DMS79 (cell line): Measurements from ENCODE around the gene TRIM47.

Experiments
- DNase-seq: peaks from one replicate; lab custom pipeline; 2025; lab: John Stamatoyannopoulos, UW

The TRIM47 gene

GRCh38 chr17:75847614-75848522, 30.5 kb downstream of the TRIM47 start:
- DNase-seq, result no peak

DNA sequence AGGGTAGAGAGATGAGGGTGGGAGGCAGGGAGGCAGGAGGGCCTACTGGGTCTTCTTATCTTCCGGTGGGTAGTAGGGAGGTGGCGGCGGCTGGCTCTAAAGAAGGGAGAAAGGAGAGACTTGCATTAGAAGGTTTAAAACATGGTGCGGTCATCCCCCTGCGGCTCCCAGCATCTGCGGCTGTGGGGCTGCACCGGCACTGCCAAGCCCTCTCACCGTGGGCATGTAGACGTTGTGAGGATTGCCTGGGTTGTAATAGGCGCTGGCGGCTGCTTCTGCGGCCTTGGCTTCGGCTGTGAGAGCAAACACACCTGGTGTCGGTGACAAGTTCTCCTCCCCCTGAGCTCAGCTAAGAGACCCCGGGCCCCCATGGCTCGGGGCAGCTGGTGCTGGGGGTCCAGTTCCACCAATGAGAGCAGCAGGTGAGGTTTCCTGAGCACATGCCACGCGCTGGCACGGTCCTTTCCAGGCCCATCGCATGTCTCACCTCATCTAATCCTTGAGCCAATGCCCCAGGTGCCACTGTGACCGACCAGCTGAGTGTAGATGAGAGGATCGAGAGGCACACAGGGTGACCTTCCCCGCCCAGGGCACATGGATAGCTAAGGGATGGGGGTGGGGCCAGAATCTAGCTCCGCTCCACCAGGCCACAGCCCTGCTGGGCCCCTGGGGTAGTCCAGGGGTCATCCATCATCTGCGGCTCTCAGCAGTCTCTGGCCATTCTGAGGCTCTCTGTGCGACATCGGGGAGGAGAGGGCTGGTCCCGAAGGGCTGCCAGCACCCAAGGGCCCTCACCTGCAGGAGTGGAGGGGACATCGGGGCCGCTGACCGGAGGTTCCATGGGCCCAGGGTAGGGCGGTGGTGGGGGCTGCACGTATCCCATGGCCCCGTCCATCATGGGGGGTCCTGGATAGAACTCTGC, 31.4 kb downstream of the TRIM47 start:
- DNase-seq, result no peak

GRCh38 chr17:75845933-75846691, 32.3 kb downstream of the TRIM47 start:
- no peak for DNase-seq

DNA sequence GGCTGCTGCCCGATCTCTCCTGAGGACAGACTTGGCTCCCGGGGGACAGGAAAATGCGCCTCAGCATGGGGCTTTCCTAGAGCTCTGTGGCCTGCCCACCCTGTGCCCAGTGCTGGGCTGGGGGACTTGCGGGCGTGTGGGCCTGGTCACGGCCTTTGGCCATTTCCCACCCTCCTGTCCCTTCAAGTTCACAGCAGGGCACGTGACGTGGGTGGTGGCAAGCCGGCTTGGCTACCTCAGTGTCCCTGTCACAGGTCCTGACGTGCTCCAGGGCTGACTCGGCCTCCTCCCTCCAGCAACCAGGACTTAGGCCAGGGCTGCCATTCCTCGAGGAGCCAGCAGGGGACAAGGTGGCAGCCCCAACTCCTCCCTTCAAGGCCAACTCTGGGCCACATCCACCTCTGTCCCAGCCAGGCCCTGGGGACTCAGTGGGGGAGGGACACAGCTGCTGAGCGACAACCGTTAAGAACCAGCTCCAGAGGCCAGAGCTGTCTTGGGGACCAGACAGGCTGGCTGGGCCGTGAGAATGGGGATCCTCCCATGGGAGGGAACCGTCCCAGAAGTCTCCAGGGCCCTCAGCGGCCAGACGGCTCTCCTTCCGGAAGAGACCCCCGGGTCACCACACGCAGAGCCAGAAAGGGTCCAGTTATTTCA, 33.2 kb downstream of the TRIM47 start:
- DNase-seq, result no peak

DNA sequence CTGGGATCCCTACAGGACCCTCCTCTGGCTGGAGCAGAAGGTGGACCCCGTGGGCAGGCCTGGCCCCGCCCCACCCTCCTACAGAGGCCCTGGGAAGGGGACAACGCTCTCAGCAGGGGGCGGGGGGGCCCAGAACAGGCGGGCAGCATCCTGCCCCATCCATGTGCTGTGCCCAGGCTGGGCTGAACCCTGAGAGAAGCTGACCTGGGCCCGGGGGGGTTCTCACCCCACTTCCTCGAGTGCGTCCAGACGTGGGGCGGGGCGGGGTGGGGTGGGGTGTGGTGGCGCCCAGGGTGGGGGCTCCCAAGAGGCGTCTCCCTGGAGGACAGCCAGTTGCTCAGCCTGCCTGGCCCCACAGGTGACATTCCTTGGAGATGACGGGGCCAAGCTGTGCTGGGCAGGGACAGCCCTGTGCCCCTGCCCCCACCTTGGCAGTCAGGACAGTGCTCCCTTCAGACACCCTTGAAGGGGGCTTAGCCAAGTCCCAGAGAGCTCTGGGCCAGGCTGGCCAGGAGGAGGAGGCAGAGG, 33.8 kb downstream of the TRIM47 start:
- DNase-seq, result no peak

GRCh38 chr17:75843577-75844529, 34.5 kb downstream of the TRIM47 start, which contains the start of gene UNC13D:
UNC13D (minus strand) TSS chr17:75844404; CDS start chr17:75844337, 67 bp downstream.
- no peak for DNase-seq

GRCh38 chr17:75842963-75843576, 35.3 kb downstream of the TRIM47 start:
- no peak for DNase-seq

DNA sequence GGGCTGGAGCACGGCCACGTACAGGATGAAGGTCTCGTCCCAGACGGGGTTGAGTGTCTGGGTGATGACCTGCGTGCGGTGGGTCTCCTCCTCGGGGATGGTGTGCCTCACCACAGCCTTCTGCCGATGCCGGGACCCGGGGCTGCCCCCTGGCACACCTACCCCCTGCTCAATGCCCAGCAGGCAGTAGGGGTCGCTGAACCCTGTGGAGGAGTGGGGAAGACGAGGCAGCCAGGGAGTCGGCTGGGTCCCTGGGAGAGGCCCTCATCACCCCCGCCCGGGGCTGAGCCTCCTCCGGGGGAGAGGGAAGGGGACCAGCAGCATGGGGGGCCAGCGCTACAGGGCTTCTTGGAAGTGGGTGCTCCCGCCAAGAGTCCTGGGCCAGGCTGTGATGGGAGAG, 36.0 kb downstream of the TRIM47 start:
- no peak for DNase-seq

DNA sequence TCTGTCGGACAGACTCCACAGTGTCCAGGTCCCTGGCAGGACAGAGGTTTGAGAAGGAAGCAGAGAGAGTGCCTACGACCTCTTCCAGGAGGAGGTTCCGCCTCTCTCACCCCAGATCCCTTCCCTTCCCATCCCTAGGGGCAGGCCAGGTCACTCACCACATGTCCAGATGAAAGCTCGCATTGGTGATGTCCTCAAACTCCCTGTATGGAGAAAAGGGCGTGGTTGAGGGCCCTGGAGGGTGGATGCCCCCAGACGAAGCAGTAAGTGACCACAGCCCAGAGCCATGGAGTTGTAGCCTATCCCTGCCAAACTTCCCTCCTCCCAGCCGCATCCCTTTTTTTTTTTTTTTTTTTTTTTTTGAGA, 37.6 kb downstream of the TRIM47 start:
- DNase-seq, result no peak

DNA sequence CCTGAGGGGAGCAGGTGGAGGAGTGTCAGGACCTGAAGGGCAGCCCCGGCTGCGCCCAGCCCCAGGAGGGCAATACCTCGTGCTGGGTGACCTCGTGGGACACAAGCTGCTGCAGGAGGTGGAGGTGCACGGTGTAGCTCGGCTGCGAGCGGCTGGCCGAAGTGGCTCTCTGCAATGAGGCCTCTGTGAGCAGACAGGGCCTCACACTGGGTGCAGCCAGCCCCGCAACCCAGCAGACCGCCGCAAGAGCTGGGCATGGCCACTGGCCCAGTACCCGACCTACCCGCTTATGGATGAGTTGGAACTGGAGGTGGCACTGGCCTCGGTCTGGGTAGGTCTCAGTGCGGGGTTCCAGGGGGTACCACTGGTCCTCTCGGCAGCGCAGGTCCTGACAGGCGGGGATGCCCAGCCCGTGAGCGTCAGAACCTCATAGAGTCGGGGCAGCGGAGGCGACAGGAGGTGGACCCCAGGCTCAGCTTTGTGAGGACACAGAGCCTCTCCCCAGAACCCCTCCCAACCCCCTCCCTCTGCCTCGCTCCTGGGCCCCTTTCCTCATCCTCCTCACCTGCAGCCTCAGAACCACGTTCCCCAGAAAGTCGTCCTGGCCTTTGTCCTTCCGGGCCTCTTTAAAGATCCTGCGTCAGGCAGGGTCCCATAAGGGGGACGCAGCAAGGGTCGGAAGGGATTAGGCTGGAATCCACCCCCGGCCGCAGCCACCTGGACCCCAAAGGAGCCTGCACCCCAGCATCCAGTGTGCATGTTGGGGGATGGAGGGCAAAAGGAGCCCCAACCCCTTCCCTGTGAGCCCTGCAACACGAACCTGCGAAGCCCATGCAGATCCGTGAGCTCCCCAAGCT, 38.2 kb downstream of the TRIM47 start:
- DNase-seq, result no peak

GRCh38 chr17:75838410-75838809, 40.0 kb downstream of the TRIM47 start:
- no peak for DNase-seq

- no peak for DNase-seq
Observed at GRCh38 chr17:75837899-75838298, 40.5 kb downstream of the TRIM47 start.

DNA sequence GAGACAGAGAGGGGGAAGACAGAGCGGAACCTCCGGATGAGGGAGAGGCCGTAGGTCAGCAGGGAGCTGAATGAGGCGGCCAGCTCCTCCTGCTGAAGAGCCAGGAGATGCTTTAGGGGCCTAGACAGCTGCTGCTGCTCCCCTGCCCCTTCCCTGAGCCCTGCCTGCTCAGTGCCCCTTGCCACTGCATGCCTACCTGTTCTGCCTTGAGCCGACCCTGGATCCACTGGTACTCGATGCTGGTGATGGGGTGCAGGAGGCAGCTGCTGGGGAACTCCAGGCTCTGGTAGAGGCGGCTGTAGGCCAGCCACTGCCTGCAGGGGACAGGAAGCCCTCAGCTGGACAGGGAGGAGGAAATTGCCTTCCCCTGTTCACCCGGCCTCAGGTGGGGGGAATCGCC, 41.8 kb downstream of the TRIM47 start:
- no peak for DNase-seq

DNA sequence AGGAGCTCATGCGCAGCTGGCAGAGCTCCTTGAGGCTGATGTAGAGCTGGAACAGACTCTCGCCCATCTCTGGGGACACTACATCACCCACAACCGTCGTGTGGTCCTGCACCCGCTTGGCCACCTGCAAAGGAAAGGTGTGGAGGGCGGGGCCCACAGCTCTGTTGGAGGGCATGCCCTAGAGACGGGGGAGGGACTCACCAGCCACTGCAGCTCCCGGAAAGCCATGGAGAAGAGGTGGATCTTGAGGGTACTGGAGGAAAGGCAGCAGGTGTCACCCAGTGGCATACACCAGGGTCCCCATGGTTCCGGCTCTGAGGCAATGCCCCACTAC, 42.8 kb downstream of the TRIM47 start:
- DNase-seq, result peak; percentile 41

- no peak for DNase-seq
Observed at GRCh38 chr17:75834928-75835653, 43.3 kb downstream of the TRIM47 start.

DNA sequence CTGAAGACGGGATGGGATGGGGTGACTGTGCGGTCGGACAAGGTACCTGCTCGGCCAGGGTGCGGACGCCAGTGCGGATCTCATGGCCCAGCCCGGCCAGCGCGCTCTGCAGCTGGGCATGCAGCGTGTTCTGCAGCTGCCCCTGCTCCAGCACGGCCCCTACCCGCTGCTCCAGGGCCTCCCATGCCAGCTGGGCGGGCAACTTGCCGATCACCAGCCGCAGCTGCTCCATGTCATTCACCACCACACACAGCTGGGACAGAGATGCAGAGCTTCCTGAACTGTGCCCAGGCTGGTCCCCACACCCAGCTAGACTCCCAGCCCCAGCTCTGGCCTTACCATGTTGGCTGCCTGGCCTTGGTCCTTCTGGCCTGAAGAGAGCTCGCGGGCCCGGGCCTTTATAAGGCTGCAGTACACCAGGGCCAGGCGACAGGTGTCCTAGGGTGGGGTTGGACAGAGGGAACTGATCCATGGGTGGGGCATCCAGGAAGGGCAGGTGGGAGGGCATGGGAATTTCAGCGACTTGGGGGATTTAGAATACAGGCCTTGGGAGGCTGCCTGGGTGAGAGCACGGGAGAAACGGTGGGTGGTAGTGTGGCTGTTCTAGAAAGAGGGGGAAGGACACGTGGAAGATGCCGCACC, 44.0 kb downstream of the TRIM47 start:
- DNase-seq, result no peak

DNA sequence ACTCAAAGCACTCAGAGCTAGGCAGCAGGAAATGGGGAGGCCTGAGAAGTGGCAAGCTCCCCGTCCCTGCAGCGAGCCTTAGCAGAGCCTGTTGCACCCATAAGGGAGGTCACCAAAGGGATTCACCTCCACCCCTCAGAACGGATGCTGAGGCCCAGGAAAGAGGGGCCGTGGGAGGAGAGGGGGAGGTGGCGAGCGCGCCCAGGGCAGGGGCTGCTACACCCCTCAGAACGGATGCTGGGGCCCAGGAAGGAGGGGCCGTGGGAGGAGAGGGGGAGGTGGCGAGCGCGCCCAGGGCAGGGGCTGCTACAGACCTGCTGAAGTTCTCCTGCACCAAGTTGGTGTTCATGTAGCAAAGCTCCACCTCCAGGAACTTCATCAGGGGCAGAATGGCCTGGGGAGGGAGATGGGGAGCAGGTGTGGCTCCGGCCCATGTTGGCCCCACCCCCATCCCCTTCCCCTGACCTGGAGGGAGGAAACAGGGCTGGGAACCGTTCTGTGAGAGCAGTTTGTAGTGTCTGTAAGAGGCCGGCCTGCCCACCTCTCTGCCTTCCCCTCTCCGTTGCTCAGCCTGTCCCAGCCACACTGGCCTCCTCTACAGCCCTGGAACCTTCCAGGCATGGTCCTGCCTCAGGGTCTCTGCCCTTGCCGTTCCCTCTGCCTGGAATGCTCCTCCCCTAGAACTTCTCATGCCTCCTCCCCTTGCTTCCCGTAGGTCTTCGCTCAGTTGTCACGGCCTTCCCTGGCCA, 45.6 kb downstream of the TRIM47 start:
- no peak for DNase-seq
